Spleen (tissue), 7 donors: ENCODE results near the gene UNC5A.

Source experiments
- CTCF ChIP-seq, 11 experiments: fragments of 200-600 bp in 7 of 11; fragments of 450-650 bp in 4 of 11; sonication (generic) in 4 of 11; IDR thresholded peaks in 8 of 11; conservative IDR thresholded peaks in 3 of 11; 1 replicate in 7 of 11; 2 replicates in 4 of 11; pipeline versions ENCODE4 v1.4.0 to v1.8.0; 2016 to 2021; ENCODE audit warnings: antibody characterized with exemption in 11 of 11, inconsistent platforms in 4 of 11, mild to moderate bottlenecking in 1 of 11
- POLR2AphosphoS5 ChIP-seq, 3 donors: sonication (generic); formaldehyde crosslinking; IDR thresholded peaks; one replicate each; pipeline ENCODE4 v1.5.1; 2017; ENCODE audit warnings: antibody characterized with exemption in 3 of 3
- donor health status: DM: no; HTN: no; CAD: no; lungs with moderate emphysema.
- donor health status: DM: no; HTN: no; CAD: no.
- donor health status: DM: no; HTN: no; CAD: no.

- TF ChIP-seq CTCF (IDR thresholded peaks at IDR 0.05 in 8 of 11, conservative IDR thresholded peaks at IDR 0.05 in 3 of 11) (no peak), POLR2AphosphoS5 (IDR thresholded peaks at IDR 0.05) (no peak)
These were observed 34.1 kb upstream of the UNC5A start for GRCh38 chr5:176776141-176776865.
